ENCODE results near the gene ZBTB44. TPM values are rescaled to one million over a fixed set of nuclear protein-coding genes. Genes with fewer than 3 reads are reported as not detected.

Gene ZBTB44
- total RNA-seq, 1 donor from 2014 or later, result 32.6 TPM

GRCh38 chr11:130208241-130209127 is 106.2 kb downstream of the ZBTB44 start:
- Mint-ChIP-seq H3K4me1 (ENCODE audit: unreplicated experiment) (no peaks in the 10 kb centered on the region), H3K27me3 (ENCODE audit: unreplicated experiment) (peaks cover 8% of the 10 kb centered on the region), H3K4me3 (ENCODE audit: unreplicated experiment) (no peak overlapping the region), H3K9me3 (ENCODE audit: unreplicated experiment) (no peaks in the 10 kb centered on the region), H3K36me3 (ENCODE audit: low read depth, unreplicated experiment) (peaks cover 8% of the 10 kb centered on the region), H3K27ac (ENCODE audit: unreplicated experiment) (no peak overlapping the region)
- no peak for DNase-seq (ENCODE audit: low spot score)
- no peak for TF ChIP-seq CTCF (IDR thresholded peaks at IDR 0.05; ENCODE audit: unreplicated experiment)

- no peaks in the 10 kb centered on the region for H3K4me1 Mint-ChIP-seq (ENCODE audit: unreplicated experiment)
- H3K9me3 Mint-ChIP-seq (ENCODE audit: unreplicated experiment), result peaks cover 4% of the 10 kb centered on the region
- peaks cover 7% of the 10 kb centered on the region for H3K27me3 Mint-ChIP-seq (ENCODE audit: unreplicated experiment)
- peaks cover 21% of the 10 kb centered on the region for H3K36me3 Mint-ChIP-seq (ENCODE audit: low read depth, unreplicated experiment)
- TF ChIP-seq CTCF (IDR thresholded peaks at IDR 0.05; ENCODE audit: unreplicated experiment), result no peak
- no peak overlapping the region for H3K27ac Mint-ChIP-seq (ENCODE audit: unreplicated experiment)
- DNase-seq (ENCODE audit: low spot score), result no peak
- no peak overlapping the region for H3K4me3 Mint-ChIP-seq (ENCODE audit: unreplicated experiment)
Observed at GRCh38 chr11:130206141-130206540, 108.6 kb downstream of the ZBTB44 start.

- Mint-ChIP-seq H3K4me3 (ENCODE audit: unreplicated experiment) (no peak overlapping the region), H3K36me3 (ENCODE audit: low read depth, unreplicated experiment) (peaks cover 17% of the 10 kb centered on the region), H3K27me3 (ENCODE audit: unreplicated experiment) (peaks cover 3% of the 10 kb centered on the region), H3K9me3 (ENCODE audit: unreplicated experiment) (peaks cover 4% of the 10 kb centered on the region), H3K27ac (ENCODE audit: unreplicated experiment) (no peak overlapping the region), H3K4me1 (ENCODE audit: unreplicated experiment) (no peaks in the 10 kb centered on the region)
- DNase-seq (ENCODE audit: low spot score), result no peak
- TF ChIP-seq CTCF (IDR thresholded peaks at IDR 0.05; ENCODE audit: unreplicated experiment), result no peak
Observed at GRCh38 chr11:130204703-130205095, 110.0 kb downstream of the ZBTB44 start.

- peaks cover 17% of the 10 kb centered on the region for H3K36me3 Mint-ChIP-seq (ENCODE audit: low read depth, unreplicated experiment)
- TF ChIP-seq CTCF (IDR thresholded peaks at IDR 0.05; ENCODE audit: unreplicated experiment), result no peak
- peaks cover 1% of the 10 kb centered on the region for H3K27me3 Mint-ChIP-seq (ENCODE audit: unreplicated experiment)
- no peak for DNase-seq (ENCODE audit: low spot score)
- peaks cover 4% of the 10 kb centered on the region for H3K9me3 Mint-ChIP-seq (ENCODE audit: unreplicated experiment)
- H3K27ac Mint-ChIP-seq (ENCODE audit: unreplicated experiment), result no peak overlapping the region
- no peak overlapping the region for H3K4me3 Mint-ChIP-seq (ENCODE audit: unreplicated experiment)
- H3K4me1 Mint-ChIP-seq (ENCODE audit: unreplicated experiment), result no peaks in the 10 kb centered on the region
Observed at GRCh38 chr11:130203766-130204702, 110.7 kb downstream of the ZBTB44 start.

Data from endothelial cell (in vitro differentiated cells).